Activated CD4-positive, alpha-beta T cell treated with anti-CD3 and anti-CD28 coated beads for 4 hours (primary cell): ENCODE data around the gene NDRG3.
A peak's percentile ranks its signal among the peaks of the same experiment; 100 is the strongest.
"Not testable (repeated sequence)": the region's sequence is repeated elsewhere in the genome, so short reads cannot be mapped to it uniquely, and the experiment has no call there.

Experiments
- DNase-seq, 2 donors: peaks; one replicate each; pipeline ENCODE4 v3.0.0-alpha.2; 2020

Gene NDRG3

DNA sequence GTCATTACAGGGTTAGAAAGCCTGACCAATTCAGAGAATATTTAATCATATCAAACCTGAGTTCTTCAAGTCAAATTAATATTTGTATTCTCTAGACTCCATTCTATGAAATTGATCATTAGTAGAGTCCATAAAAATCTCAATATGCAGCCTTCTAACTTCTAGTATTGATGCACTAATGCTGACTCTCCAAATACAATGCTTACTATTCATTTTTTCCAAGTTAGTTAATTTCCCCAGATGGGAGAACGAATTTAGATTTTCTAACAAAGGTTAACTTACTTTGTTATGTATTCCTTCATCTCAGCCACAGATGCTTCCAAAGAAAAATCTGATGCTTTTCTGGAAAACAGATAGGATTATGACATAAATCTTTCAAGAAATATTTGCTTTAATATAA, 12.4 kb upstream of the NDRG3 start:
- no peak for DNase-seq

DNA sequence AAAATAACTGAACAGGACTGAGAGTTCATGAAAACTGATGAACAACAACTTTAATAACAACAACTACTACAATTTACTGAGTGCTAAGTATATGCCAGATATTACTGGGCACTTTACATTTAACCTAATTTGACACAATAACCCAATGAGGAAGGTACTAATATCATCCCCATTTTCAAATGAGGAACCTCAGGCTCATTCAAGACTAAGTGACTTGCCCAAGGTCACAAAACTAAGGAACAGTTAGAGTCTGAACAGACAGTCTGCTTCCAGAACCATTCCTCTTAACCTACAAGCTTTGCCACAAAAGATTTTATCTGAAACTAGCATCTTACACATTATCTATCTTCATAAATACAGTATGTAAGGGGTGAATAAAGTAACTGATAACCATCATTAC, 10.6 kb upstream of the NDRG3 start:
- DNase-seq, result no peak

DNA sequence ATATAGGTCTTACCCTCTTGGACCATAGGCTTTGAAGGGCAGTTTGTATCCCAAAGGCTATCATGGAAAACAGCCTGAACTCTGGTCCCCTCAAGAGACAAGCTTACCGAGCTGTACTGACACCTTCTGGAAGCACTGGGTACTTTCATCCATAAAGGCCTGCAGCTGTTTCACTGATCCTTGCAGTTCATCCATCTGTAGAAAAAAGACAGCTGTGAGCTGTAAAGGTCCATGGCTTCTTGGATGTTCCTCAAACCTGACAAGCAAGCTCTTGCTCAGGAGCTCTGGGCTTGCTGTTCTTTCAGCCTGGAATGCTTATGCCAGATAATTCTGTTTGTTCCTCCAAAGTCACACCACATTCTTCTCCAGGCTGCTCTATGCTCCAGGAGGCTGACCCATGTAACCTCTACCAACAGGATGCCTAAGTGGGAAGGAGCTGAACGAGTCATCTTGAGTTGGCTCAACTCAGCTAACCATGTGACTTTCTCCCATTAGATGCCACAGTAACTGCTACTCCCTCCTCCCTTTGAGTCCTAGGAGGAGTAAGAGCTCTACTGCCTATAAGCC, 8.8 kb upstream of the NDRG3 start:
- peak; percentile 9 to 50 for DNase-seq

- no peak for DNase-seq
Measured at GRCh38 chr20:36752582-36752981, 6.7 kb upstream of the NDRG3 start.

DNA sequence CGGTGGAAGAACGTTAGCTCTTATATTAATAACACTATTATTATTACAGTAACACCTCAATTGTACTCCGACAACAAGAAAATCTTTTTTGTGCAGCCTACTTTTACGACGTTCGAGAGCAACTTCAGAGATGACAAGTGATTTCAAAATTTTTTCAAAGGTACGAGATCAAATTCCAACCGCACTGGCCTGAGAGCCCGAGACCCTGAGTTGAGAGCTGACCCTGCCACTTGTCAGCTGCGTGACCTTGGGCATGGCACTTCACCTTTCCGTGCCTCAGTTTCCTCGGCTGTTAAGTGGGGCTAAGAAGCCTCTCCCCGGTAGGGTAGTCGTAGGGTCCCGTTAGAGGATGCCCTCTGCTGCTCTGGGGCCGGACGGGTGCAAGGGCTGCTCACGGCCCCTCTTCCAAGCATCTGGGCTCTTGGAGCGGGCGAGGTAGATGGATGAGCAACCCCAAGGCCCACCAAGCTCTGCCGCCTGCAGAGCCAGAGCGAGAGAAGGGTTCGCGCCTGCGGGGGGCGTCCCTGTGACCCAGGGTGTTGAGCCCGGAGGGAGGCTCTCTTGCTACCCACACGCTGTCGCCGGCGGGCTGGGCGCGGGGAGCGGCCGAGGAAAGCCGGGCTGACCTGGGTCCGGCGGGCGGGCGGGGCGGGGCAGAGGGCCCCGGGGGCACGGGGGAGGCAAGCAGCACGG, 510 bp downstream of the NDRG3 start:
- DNase-seq, result peak in 1 of 2 donors; percentile 21

DNA sequence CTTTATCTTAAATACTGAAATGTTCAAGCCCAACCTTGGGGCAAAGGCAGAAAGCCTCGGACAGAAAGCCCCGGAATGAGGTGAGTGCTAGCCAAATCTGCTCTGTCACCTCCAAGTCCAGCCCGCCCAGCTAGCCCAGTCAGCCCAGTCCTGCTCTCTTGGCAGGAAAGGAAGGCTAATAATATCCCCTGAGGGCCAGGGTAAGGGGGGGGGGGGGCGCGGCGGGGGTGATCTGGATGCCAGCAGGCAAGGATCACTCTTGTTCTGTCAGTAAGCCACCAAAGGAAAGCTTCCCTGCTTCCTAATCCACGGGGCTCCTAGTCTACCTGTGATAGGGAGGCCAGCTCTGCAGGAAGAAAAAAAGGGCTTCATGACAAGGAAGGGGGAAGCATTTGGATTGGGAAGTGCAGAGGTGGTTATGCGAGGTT, 1.1 kb downstream of the NDRG3 start:
- no peak for DNase-seq

DNA sequence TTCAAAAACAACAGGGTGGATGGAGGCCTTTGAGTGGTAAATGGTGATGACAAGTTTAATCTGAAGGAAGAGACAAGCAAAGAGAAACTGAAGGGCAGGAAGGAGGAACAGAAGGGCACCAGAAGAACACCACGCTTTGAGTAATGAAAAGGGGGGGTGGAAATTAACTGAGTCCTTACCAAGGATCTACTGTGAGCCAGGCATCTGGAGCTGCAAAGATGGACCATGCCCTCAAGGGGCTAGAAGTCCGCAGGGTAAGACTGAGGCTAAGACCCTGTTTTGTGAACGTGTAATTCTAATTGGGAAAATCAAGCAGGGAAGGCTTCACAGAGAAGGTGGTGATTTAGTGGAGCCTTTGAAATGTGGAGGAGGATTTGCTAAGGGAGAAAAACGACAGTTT, 1.6 kb downstream of the NDRG3 start:
- DNase-seq, result no peak

- DNase-seq, result no peak
Measured at GRCh38 chr20:36742558-36742957, 3.3 kb downstream of the NDRG3 start.

GRCh38 chr20:36741072-36741471, 4.8 kb downstream of the NDRG3 start:
- no peak for DNase-seq

DNA sequence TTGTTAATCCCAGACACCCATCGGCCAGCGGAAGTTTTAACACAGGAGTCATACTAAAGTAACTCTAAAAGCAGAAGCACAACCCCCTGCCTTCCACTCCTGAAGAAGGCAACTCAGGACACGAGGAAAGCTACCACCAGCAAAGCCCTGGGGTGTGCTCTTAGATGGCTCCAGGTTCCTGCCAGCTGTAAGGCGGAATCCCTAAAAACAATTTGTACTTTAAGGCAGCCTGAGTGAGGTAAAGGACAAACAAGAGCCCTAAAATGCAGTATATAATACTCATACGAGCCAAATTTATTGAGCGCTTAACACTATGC, 8.7 kb downstream of the NDRG3 start:
- DNase-seq, result no peak

DNA sequence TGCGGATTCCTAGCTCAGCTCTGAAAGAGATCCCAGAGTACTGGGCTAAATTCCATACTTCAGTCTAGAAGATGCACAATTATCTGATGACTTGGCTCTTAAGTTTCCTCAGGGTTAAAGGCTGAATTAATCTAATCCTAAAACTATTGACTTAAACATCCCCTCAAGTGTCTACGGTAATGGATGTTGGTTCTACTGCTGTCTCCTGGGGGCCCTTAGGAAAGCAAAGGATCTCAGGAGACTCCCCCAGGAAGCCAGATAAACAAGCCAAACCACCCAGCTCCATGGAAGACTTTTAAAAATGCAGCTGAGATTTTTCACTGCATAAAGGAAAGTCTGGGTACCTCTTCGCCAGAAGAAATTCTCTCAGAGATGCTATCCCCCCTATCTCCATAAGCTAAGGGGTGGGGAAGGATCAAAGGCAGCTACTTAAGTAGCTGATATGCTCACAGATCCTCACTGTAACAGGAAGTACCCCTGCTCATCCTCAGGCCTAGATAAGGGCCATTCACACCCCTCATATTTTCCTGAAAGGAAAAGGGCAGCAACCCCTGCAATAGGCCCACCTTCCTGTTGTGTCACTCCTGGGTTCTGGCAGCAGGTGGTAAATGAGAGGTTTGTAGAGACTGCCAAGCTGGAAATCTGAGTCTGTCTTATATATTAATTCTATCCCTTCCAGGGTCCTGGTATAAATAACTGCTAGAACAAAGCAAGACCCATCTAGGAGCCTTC, 9.3 kb downstream of the NDRG3 start:
- DNase-seq, result no peak

DNA sequence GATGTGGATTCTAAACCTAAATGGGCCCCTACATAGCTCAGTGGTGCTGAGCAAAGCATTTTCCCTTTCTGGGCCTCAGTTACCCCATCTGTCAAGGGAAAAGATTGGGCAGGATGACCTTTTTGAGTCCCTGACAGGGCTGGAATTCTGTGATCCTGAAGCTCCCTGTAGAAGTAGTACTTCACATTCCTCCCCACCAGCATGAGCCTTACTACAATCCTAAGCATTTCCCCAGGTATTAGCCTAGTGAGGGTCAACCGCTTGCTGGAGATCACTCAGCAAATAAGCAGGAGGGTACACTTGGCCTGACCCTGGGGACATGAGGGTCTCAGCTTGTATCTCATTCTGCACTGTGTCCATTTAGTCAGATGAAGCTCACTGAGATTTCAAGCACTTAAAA, 13.4 kb downstream of the NDRG3 start:
- no peak for DNase-seq

- DNase-seq, result no peak
Measured at GRCh38 chr20:36728986-36729385, 16.9 kb downstream of the NDRG3 start.

DNA sequence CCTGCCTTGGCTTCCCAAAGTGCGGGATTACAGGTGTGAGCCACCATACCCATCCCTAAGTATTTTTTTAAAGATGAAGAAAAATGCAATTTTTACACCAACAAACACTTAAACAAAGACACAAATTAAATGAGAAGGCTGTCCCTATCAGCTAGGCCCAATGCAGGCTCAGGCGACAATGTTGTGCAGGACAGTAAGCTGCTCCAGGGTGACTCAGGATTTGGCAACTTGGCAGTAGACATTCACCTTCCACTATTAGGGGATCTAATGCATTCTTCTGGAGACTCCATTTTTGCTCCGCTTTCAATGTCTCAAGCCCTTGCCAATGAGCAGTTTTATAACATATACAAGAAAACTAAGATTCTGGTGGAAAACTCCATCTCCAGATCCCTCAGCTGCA, 19.7 kb downstream of the NDRG3 start:
- DNase-seq, result no peak

- DNase-seq, result no peak
Measured at GRCh38 chr20:36720510-36720909, 25.4 kb downstream of the NDRG3 start.

- DNase-seq, result no peak
Measured at GRCh38 chr20:36717657-36718056, 28.2 kb downstream of the NDRG3 start.

GRCh38 chr20:36717021-36717420, 28.9 kb downstream of the NDRG3 start:
- DNase-seq, result no peak

DNA sequence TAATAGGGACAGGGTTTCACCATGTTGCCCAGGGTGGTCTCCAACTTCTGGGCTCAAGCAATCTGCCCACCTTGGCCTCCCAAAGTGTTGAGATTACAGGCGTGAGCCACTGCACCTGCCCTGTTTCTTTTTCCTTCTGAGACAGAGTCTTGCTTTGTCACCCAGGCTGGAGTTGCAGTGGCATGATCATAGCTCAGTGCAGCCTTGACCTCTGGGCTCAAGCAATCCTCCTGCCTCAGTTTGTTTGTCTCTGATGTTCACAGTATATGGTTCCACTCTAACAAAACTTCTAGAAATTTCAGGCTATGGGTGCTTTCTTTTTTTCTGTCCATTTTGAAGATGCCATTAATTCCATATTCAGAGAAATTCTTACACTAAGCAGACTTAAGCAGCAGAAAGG, 33.1 kb downstream of the NDRG3 start:
- no peak for DNase-seq

GRCh38 chr20:36709126-36709525, 36.8 kb downstream of the NDRG3 start:
- no peak for DNase-seq

DNA sequence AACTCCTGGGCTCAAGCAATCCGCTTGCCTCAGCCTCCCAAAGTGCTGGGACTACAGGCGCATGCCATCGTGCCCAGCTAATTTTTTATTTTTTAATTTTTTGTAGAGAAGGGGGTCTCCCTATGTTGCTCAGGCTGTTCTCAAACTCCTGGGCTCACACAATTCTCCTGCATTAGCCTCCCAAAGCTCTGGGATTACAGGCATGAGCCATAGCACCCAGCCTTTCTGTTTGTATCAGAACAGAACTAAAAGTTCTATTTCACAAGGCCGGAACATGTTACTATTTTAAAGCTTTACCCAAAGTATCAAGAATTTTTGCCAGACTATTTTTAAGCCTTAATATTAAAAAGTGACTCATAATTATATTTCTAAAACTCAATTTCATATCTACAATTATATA, 42.4 kb downstream of the NDRG3 start:
- DNase-seq, result no peak

DNA sequence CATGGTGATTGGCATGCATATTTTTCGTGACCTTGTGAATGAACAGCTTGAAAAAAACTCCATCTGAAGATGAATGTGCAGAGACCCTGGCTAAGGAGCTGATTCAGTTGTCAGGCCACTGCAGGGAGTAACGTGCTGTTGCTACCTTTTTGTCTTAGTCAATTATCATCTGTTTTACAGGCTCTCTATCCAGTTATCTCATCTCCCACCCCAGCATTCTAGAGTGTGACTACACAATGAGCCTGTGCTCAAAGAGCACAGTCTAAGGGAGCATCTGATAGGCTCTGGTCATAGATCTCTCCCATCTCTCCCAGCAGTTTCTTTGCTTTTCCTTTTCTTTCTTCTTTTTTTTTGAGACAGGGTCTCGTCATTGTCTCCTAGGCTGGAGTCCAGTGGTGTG, 45.5 kb downstream of the NDRG3 start:
- DNase-seq, result no peak

DNA sequence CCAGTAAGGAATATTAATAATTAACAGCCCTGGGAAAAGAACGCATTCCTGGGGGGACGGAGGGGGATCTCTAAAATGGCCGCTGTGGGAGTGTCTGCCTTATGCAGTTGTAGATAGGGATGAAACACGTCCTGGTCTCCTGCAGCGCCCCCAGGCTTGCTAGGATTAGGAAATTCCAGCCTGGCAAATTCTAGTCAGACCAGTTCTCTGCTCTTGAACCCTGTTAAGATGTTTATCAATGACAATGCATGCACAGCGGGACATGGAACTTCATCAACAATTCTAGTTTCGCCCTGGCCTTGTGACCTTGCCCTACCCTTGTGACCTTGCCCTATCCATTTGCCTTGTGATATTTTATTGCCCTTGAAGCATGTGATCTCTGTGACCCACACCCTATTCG, 50.4 kb downstream of the NDRG3 start:
- not testable (repeated sequence) for DNase-seq

DNA sequence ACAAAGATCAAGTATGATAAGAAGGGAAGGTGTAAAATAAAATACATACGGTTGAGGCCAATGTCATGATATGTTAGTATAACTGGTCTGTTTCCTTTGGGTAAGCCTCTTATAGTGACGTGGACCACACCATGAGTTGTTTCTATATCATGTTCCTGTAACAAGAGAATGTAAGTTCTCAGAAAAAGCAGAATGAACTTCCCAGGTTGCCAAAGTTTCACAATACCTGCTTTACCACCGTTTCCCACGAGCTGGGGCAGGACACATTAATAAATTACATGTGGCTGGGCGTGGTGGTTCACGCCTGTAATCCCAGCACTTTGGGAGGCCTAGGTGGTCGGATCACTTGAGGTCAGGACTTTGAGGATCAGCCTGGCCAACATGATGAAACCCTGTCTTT, 57.3 kb downstream of the NDRG3 start:
- no peak for DNase-seq

DNA sequence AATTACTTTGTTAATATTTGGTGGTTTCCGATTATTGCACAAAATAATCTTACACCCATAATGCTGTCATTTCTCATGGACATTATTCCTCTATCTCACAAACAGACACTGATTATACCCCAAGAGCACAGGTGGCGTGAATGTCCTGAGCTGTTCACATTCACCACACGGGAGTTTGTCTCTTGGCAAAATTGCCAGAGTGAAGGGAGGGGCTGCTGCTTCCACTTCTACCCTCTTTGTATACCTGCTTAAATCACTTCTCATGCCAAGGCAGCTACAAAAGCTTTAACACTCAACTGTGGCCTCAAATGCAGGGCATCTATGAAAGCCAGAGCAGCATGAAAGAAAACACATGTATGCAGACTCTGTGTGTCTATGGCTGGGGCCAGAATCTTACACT, 58.0 kb downstream of the NDRG3 start:
- DNase-seq, result no peak

DNA sequence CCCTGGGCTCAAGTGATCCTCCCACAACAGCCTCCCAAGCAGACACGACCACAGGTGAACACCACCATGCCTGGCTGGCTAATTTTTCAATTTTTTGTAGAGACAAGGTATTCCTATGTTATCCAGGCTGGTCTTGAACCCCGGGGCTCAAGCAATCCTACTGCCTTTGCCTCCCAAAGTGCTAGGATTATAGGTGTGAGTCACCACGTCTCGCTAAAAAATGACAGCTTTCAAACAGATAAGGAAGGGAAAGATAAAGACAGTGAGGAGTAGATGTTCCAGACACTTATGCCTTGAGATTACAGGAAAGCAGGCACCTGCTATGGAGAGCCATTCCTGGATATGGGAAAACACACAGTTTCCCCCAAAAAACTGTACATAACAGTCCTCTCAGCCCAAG, 58.9 kb downstream of the NDRG3 start:
- DNase-seq, result no peak
